HG03139 (cell line): ENCODE results near the gene CACNG6.

Experiments
- ATAC-seq: cut with Tn5 transposase; IDR thresholded peaks from one replicate; pipeline ENCODE4 v1.9.1; 2021; ENCODE audit not compliant: unreplicated experiment

The CACNG6 gene

DNA sequence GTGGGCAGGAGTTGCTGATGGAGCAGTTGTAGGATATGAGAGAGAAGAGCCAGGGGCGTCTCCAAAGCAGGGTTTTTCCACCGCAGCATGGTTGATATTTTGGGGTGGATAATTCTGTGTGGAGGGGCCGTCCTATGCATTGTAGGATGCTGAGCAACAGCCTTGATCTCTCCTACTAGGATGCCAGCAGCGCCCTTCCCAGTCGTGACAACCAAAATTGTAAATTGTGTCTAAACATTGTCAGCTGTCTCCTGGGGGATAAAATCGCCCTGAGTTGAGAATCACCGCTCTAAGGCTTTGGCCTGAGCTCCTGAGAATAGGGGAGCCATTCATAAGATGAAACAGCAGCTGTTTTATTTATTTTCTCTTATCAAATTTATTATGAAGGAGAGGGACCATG lies 24.5 kb upstream of the CACNG6 start:
- no peak for ATAC-seq

DNA sequence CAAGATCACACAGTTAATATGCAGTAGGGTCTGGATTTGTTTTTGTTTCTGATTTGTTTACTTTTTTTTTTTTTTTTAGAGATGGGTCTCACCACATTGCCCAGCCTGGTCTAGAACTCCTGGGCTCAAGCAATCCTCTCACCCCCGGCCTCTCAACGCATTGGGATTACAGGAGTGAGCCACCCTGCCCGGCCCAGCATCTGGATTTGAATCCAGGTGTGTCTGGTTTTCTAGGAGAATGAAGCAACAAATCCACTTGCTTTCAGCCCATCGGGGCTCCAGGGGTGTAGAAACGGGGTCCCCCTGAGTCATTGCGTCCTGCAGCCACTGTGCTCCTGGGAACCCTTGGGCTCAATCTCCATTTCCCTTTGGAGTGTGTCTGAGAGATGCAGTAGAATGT lies 22.1 kb upstream of the CACNG6 start:
- ATAC-seq: no peak

DNA sequence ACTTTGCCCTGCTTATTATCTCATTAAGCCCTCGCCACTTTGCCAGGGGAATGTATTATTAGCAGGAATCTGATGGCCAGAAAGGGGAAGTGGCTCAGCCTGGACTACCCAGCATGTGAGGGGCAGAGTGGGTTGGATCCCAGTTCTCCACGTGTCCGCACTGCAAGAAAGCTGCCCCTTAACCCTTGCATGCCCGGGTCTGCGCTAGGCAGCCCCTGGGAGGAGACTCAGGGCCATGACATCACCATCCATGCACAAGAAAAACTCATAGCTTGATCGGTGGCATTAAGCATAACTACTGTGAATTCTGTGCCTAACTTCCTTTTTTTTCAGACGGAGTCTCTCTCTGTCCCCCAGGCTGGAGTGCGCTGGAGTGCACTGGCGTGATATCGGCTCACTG lies 19.8 kb upstream of the CACNG6 start:
- no peak for ATAC-seq

DNA sequence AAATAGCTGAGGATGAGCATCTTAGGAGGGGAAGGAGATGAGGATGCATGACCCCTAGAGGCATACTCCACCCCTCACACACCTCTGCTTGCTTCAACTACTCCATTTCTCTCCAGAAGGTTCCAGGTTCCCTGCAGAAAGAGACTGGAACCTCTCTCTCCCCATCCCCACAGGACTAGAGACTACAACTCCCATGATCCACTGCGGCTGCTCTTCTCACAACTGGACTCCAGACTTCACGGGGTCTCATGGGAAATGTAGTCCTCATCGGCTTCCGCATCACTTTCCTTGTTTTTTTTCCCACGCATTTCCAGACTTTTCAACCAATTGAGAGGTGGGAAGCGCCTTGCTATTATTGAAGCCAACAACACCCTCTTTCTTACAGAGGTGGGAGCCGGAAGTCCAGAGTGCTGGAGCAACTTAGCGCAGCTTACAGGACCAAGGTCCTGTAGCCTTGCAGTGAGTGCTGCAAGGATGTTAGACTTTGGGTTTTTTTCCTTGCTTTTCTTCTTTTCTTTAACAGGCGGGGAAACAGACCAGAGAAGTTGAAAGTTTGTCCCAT lies 13.9 kb upstream of the CACNG6 start:
- ATAC-seq: no peak

DNA sequence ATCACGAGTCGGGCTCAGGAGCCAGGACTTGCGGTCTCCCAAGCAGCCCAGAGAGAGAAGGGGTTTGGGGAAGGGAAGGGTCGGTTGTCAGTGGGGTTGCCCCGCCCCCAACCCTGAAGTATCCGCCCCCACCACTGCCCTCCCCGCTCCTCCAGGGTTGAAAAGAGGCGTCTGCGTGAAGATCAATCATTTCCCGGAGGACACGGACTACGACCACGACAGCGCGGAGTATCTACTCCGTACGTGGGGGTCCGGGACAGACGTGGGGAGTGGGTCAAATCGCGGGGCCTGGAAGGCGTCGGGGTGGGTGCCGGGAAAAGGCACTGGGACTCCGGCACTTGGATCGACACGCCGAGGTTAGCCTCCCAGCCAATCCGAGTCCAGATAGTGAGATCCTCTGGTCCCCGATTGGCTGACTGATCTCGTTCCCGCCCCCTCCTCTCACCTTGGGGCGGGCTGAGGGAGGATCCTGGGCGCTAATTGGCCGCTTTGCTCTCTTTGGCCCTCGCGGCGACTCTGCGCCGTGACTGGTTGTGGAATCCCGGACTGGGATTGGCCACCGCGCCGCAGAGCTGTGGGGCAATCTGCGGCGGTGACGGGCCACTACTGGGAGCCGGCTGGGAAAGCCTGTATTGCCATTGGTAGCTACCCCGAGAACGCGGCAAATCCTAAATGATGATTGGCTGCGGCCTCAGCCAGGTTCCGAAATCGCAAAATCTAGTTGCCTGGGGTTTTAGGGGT lies 13.3 kb upstream of the CACNG6 start:
- no peak for ATAC-seq

DNA sequence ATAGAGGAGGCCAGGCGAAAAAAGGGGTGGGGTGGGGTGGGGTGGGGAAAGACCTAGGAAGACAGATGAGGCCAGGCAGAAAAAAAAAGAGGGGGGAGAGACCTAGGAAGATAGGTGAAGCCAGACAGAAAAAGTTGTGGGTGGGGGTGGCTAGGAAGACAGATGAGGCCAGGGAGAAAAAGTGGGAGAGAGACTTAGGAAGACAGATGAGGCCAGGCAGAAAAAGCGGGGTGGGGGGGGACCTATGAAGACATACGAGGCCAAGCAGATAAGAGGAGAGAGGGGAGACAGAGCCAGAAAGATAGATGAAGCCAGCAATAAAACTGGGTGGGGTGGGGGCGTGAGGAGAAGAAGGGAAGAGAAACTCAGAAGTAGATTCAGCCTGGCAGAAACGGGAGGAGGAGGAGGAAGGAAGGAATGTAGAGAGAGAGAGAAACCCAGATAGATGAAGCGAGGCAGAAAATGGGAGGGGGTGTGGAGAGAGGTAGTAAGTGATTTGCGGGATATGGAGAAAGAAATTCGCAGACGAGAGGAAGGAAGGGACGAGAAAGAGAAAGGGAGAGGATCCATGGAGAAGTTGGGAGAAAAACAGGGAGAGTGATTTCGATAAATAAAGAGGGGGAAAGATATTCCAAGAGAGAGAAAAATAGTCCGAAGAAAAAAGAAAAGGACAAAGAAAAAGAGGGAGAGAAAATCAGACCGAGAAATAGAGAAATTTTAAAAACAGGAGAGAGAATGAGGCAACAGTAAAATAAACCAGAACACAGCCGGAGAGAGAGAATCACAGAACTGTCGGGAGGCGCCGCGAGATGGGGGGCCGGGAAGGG lies 12.2 kb upstream of the CACNG6 start:
- no peak for ATAC-seq

DNA sequence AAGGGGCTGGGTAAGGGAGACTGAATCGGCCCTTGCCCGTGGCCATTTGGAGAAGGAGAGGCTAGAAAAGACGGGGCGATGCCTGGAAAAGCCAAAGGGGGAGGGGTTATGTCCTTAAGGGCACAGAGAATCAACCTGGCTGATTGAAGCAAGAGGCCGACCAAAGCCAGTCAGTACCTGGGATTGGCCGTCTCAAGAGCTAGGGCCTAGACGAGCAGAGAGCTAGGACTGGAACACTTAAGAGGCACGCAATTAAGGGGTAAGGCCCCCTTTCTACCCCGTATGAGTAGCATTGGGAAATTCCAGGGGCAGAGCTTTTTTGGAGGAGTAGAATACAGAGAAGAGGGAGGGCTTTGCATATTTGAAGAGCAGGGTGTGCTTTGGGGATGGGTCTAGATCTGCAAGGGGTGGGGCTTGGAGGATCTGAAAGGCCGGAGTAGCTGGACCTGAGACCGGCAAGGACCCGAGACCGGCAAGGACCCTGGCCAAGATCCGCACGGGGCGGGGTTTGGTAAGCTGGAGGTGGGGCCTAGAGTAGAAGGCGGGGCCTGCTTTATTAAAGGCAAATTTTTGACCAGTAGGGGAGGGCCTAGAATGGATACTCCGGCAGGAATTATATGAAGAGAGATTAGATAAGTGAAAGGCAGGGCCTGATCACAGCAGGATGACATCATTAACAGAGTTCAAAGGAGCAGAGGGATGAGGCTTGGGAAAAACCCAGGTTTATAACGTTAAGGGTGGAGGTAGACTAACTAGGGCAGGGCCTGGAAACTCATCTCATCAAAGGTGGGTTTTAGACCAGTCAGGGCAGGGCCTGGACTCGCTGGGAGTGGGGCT lies 10.7 kb upstream of the CACNG6 start:
- ATAC-seq: no peak

DNA sequence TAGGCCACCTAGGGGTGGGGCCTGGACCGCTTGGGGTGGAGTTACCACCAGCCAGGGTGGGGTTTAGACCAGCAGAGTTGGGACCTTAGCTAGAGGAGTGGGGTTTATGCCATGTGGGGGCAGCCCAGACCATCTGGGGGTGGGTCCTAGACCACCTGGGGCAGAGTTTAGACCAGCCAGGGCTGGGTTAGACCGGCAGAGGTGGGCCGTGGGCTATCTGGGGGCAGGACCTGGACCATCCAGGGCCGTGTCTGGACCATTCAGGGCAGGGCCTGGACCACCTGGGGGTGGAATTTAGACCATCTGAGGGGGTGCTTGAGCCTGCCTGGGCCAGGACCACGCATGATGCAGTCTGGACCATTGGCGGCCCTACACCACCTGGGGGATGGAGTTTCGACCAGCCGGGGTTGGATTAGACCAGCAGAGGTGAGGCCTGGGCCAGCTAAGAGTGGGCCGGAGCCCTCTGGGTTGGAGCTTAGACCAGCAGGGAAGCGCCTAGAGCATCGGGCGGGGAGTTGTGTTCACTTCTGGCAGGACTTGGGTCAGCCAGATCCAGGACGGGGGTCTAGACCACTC lies 10.0 kb upstream of the CACNG6 start:
- ATAC-seq: no peak

DNA sequence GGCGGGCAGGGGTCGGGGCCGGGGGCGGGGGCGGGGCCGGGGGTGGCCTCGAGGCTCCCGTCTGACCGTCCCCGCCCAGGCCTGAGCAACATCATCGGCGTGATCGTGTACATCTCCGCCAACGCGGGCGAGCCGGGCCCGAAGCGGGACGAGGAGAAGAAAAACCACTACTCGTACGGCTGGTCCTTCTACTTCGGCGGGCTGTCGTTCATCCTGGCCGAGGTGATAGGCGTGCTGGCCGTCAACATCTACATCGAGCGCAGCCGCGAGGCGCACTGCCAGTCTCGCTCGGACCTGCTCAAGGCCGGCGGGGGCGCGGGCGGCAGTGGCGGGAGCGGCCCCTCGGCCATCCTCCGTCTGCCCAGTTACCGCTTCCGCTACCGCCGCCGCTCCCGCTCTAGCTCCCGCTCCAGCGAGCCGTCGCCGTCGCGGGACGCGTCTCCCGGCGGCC lies 9.4 kb upstream of the CACNG6 start:
- no peak for ATAC-seq

DNA sequence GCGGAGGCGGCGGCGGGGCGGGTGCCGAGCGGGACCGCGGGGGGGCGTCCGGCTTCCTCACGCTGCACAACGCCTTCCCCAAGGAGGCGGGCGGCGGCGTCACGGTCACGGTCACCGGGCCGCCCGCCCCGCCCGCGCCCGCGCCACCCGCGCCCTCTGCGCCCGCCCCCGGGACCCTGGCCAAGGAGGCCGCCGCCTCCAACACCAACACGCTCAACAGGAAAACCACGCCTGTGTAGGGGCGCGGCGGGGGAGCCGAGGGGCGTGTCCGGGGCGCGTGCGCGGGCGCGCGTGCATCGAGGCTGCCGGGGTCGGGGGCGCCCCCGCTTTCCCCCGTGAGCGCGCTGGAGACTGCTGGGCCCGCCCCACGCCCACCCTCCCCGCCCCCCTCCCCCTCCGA lies 8.8 kb upstream of the CACNG6 start:
- no peak for ATAC-seq

DNA sequence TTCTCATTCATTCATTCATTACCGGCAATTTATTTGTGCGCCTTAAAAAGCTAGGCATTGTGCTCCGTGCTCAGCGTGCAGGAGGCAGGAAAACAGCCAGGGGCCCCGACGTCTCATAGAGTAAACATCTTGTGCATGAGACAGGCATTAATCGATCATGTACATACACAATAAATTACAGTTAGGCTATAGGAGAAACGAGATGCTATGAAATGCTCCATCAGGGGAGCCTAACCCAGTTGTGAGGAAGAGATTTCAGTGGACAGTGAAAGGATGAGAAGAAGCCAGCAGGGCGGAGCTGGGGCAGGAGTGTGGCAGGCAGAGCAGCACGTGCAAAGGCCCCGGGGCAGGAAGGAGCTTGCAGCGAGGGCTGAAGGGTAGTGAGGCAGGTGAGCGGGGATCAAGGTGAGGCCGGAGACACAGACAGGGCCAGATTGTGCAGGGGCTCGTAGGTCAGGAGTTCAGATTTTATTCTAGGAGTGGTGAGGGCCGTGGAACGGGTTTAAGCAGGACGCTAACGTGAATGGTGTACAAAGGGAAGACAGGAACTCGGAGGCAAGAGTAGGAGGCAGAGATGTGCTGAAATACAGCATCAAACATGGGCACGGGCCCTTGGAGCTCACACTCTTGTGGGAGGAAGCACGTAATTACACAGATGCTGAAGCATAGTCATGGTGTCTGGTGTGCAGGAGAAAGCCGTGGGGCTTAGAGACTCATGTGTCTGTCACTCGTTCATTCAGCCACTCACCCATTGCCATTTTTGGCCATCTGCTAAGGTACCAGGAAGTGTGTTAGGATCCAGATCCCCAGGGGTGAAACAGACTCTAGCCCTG lies 7.8 kb upstream of the CACNG6 start:
- no peak for ATAC-seq

DNA sequence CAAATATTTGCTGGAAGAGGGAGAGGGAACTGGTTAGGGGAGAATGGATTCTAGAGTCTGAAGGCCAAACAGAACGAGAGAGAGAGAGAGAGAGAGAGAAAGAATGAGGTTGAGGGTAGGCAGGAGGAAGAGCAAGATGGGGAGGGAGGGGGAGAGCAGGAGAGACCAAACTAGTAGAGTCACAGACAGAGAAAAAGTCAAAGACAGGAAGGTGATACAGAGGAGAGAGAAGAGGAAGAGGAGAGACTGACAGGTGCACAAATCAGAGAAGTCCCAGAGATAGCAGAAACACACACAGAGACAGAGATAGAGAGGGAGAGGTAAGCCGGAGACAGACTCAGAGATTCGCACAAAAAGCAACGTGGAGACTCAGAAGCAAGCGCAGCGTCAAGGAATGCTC lies 5.6 kb upstream of the CACNG6 start:
- ATAC-seq: no peak

DNA sequence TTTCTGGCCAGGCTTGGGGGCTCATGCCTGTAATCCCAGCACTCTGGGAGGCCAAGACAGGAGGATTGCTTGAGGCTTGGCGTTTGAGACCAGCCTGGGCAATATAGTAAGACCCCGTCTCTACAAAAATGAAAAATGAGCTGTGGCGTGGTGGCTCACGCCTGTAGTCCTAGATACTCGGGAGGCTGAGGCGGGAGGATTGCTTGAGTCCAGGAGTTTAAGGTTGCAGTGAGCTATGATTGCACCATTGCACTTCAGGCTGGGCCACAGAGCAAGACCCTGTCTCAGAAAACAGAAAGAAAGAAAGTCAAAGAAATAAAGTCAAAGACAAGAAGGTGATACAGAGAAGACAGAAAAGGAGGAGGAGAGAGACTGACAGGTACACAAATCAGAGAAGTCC lies 2.5 kb upstream of the CACNG6 start:
- ATAC-seq: no peak

DNA sequence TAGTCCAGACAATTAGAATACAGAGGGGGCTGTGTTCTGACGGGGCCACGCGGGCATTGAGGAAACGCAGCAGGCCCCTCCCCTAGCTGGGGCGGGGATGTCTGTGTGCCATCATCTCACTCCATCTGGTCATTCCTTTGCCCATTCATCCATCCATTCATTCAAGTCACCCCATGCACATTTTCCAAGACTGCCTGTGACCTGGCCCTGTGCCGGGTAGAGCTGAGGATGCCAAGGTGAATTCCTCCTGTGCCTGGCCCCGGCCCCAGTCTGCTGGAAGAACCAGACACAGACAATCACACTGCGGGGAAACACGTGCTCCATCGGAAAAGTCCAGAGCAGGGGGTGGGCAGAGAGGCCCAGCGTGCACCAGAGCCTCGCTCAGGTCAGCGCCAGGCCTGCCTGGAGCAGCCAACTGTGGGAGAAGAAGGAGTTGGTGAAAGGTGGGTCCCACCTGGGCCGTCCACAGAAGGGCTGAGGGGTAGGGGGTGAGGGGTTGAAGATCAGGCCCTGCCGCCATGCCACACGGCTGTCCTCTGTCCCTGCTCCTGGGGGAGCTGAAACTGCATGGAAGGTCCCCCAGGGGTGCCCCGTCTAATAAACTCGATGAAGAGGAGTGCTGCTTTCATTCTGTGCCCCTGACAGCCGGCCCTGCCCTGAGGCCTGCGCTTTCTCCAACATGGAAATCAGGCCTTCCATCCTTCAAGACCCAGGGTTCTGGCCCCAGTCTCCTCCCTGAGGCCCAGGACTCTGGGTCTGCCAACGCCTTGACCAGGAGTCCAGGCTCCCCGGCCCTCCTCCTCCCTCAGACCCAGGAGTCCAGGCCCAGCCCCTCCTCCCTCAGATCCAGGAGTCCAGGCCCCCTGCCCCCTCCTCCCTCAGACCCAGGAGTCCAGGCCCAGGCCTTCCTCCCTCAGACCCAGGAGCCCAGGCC lies 1.6 kb upstream of the CACNG6 start:
- ATAC-seq: no peak

DNA sequence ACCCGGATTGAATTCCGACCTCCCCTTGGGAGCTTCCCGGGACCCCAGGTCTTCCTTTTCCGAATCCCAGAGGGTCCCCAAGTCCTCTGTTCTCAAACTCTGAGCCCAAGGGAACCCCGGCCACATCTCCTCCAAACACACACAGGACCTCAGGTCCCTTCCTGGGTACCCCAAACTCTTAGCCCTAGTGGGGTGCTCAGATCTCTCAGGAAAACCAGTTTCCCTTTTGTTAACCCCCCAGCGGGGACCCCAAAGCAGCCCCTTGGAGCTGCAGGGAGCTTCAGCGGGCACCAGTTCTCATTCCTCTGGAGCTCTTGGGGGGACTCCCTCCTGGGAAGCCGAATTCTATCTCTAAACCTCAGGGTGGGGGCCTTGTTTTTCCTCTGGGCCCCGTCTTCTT lies 774 bp downstream of the CACNG6 start:
- ATAC-seq: no peak

DNA sequence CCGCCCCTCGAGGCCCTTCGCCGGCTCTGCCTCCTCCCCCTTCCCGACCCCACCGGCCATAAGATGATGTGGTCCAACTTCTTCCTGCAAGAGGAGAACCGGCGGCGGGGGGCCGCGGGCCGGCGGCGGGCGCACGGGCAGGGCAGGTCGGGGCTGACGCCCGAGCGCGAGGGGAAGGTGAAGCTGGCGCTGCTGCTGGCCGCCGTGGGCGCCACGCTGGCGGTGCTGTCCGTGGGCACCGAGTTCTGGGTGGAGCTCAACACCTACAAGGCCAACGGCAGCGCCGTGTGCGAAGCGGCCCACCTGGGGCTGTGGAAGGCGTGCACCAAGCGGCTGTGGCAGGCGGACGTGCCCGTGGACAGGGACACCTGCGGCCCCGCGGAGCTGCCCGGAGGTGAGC lies 1.4 kb downstream of the CACNG6 start:
- ATAC-seq: no peak

DNA sequence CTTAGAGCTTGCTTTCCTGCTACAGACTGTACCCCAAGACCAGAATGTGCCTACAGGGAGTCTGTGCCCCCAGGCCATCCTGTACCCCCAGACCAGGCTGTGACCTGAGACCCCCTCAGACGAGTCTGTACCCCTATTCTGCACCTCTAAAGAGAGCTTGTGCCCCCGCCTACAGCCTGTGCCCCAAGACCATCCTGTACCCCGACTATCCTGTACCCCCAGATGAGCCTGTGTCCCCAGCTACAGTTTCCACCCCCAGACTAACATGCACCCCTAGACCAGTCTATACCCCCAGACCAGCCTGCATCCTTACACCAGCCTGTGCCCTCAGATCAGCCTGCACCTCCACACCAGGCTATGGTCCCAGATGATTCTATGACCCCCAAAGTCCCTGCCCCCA lies 2.0 kb downstream of the CACNG6 start:
- no peak for ATAC-seq

DNA sequence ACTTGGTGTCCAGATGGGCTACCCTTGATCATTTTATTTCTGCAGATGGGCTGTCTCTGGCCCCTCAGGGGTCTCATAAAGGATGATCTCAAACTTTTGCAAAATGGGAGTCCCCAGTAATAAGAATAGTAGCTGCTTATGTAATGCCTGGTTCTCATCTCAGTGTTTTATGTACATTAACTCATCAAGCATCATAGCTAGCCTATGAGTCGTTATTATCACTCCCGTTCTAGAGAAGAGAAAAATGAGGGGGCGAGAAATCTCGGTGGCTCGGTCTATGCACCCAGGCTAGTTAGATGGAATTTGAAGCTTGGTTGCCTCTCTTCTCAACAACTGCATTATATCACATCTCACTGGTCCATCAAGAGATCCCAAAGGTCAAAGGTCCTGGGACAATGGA lies 3.4 kb downstream of the CACNG6 start:
- no peak for ATAC-seq

DNA sequence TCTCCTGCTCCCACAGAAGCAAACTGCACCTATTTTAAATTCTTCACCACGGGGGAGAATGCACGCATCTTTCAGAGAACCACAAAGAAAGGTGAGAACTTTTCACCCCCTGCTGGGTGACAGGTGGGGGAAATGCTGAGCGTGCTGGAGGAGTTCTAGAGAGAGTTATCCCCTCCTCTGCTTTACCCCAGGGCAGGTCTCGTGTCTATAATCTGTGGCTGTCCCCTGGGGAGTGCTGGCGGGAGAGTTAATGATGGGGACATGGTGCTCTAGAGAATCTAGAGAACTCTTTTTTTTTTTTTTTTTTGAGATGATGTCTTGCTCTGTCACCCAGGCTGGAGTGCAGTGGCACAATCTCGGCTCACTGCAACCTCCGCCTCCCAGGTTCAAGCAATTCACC lies 6.8 kb downstream of the CACNG6 start:
- ATAC-seq: no peak
